NCI-H2081 (cell line): Measurements from ENCODE around the gene CCDC106.

Source experiments
- DNase-seq, 2 experiments: peaks; one replicate each; lab custom pipeline; 2025; lab: John Stamatoyannopoulos, UW

Gene CCDC106

GRCh38 chr19:55613930-55614710, 33.9 kb upstream of the CCDC106 start:
- DNase-seq, result no peak

- DNase-seq, result no peak
These were observed 33.1 kb upstream of the CCDC106 start for GRCh38 chr19:55614711-55615542.

GRCh38 chr19:55615543-55616394, 32.2 kb upstream of the CCDC106 start:
- no peak for DNase-seq

- DNase-seq, result no peak
These were observed 31.6 kb upstream of the CCDC106 start for GRCh38 chr19:55616395-55616875.

- DNase-seq, result no peak
These were observed 30.6 kb upstream of the CCDC106 start for GRCh38 chr19:55617426-55617825.

GRCh38 chr19:55618426-55618825, 29.6 kb upstream of the CCDC106 start:
- DNase-seq, result no peak

- DNase-seq, result no peak
These were observed 28.7 kb upstream of the CCDC106 start for GRCh38 chr19:55619286-55619685.

- no peak for DNase-seq
These were observed 27.4 kb upstream of the CCDC106 start for GRCh38 chr19:55620410-55621204.

- no peak for DNase-seq
These were observed 26.8 kb upstream of the CCDC106 start for GRCh38 chr19:55621205-55621672.

GRCh38 chr19:55621673-55622231, 26.3 kb upstream of the CCDC106 start:
- DNase-seq, result no peak

GRCh38 chr19:55622242-55622969, 25.6 kb upstream of the CCDC106 start:
- DNase-seq, result no peak

- no peak for DNase-seq
These were observed 24.9 kb upstream of the CCDC106 start for GRCh38 chr19:55623130-55623529.

GRCh38 chr19:55623561-55623960, 24.5 kb upstream of the CCDC106 start:
- no peak for DNase-seq

- peak; percentile 79 to 95 for DNase-seq
These were observed 23.7 kb upstream of the CCDC106 start, which contains the start of gene ZNF784 for GRCh38 chr19:55624109-55625003. TSS of gene ZNF784 (minus strand) at chr19:55624566. CDS start at chr19:55624561, 5 bp downstream.

- DNase-seq, result no peak
These were observed 23.0 kb upstream of the CCDC106 start for GRCh38 chr19:55625004-55625326.

- DNase-seq, result no peak
These were observed 21.7 kb upstream of the CCDC106 start for GRCh38 chr19:55626350-55626749.

GRCh38 chr19:55632463-55632834, 15.6 kb upstream of the CCDC106 start:
- peak; percentile 92 to 95 for DNase-seq

- DNase-seq, result no peak
These were observed 14.2 kb upstream of the CCDC106 start for GRCh38 chr19:55633861-55634260.

- DNase-seq, result no peak
These were observed 12.7 kb upstream of the CCDC106 start for GRCh38 chr19:55635334-55635717.
